Measurements from ENCODE around the gene CBLIF.

GRCh38 chr11:59877784-59878183, 32.5 kb upstream of the CBLIF start:
- TF ChIP-seq CTCF (IDR thresholded peaks at IDR 0.05): no peak
- no peak for TF ChIP-seq POLR2A (IDR thresholded peaks at IDR 0.05)

Measured in adrenal gland (tissue), 5 donors.